Stimulated activated CD4-positive, alpha-beta T cell treated with anti-CD3 and anti-CD28 coated beads, TNF-alpha, amount 100 ng/mL, for 24 hours (primary cell): ENCODE data around the gene SLC2A11.
A peak's percentile ranks its signal among the peaks of the same experiment; 100 is the strongest.
"Not testable (repeated sequence)": the region's sequence is repeated elsewhere in the genome, so short reads cannot be mapped to it uniquely, and the experiment has no call there.

ENCODE experiments used
- DNase-seq, 3 experiments: peaks; one replicate each; pipeline ENCODE4 v3.0.0-alpha.2; 2020; ENCODE audit warnings: low read depth in 3 of 3

The SLC2A11 gene

DNA sequence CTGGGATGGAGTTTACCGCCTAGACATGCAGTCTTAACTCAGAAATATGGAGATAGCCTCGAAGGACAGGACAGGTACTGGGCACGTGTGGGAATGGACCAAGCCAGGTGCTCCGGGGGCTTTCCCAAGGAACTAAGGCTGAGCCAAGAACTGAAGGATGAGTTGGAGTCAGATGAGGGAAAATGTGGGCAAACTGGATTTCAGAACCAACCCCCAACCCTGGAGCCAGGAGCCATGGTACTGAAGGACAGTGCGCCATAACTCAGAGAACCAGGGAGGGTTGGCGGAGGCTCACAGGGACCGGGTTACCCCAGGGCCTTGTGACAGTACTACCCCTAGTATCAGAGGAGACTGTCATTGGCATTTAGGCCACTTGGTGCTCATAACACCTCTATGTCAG, 34.1 kb downstream of the SLC2A11 start:
- no peak for DNase-seq

DNA sequence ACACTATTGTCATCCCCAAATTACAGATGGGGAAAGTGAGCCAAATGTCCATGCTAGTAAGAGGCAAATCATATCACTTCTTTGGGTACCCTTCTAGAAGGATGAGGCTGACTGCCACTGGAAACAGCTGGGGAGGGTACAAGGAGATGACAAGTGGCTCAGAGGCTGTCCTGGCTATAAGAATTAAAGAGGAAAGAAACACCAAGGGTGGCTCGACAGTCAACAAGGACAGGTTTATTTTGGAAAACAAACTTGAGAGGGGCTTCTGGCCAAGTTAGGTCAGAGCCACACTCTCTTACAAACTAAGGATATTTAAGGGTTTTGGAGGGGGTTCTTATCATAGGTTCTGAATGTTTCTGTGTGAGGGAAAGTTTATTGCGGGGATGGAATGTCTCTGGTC, 34.5 kb downstream of the SLC2A11 start:
- DNase-seq = no peak

DNA sequence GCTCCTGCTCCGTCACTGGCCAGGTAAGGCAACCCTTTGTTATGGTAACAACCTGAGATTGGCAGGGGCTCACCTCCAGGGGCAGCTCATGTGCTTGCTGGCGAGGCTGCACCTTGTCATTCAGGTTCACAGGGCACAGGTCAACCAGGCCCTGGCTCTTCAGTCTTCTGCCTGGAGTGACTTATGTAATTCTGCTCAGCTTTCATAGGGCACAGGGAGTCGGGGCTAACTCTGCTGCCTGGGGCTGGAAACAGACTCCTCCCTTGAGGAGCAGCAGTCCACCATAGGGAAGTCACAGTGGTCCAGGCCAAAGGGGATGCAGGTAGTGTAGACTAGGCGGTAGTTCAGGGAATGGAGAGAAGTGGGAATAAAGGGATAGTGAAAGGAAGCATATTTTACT, 35.0 kb downstream of the SLC2A11 start:
- DNase-seq = no peak

DNA sequence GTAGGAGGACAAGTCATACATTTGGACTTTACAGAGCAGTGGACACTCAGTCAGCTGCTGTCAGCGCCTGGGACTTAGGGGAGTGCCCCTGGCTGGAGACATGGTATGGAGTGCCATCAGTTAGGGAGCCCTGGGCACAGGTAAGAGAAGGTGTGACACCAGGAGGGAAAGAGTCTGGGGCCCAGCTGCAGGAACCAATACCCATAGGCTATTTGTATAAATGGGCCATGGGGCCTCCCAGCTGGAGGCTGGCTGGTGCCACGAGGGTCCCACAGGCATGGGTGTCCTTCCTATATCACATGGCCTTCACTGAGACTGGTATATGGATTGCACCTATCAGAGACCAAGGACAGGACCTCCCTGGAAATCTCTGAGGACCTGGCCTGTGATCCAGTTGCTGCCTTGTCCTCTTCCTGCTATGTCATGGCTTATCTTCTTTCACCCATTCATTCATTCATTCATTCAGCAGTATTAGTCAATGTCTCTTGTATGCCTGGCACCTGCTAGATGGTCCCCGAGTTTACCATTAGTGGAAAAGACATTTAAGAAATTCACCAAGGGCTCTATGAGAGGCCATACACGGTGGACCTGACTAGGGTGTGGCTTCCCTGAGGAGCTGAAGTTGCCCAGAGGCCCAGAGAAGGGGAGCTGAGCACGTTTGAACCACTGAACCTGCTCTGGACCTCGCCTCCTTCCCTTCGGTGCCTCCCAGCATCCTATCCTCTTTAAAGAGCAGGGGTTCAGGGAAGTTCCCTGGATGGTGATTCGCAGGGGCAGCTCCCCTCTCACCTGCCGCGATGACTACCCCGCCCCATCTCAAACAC, 35.7 kb downstream of the SLC2A11 start:
- no peak for DNase-seq

DNA sequence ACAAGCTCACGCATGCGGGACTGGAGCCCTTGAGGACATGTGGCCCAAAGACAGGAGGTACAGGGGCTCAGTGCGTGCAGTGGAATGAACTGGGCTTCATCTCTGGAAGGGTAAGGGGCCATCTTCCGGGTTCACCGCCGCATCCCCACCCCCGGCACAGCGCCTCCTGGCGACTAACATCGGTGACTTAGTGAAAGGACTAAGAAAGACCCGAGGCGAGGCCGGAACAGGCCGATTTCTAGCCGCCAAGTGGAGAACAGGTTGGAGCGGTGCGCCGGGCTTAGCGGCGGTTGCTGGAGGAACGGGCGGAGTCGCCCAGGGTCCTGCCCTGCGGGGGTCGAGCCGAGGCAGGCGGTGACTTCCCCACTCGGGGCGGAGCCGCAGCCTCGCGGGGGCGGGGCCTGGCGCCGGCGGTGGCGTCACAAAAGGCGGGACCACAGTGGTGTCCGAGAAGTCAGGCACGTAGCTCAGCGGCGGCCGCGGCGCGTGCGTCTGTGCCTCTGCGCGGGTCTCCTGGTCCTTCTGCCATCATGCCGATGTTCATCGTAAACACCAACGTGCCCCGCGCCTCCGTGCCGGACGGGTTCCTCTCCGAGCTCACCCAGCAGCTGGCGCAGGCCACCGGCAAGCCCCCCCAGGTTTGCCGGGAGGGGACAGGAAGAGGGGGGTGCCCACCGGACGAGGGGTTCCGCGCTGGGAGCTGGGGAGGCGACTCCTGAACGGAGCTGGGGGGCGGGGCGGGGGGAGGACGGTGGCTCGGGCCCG, 36.5 kb downstream of the SLC2A11 start, which contains the start of gene MIF:
Gene MIF, plus strand, starts transcription at position 439 of the 765 bp plus-strand sequence. Its CDS starts 92 bp downstream, at position 531.
- DNase-seq = peak; percentile 93 to 97 (median 97)

DNA sequence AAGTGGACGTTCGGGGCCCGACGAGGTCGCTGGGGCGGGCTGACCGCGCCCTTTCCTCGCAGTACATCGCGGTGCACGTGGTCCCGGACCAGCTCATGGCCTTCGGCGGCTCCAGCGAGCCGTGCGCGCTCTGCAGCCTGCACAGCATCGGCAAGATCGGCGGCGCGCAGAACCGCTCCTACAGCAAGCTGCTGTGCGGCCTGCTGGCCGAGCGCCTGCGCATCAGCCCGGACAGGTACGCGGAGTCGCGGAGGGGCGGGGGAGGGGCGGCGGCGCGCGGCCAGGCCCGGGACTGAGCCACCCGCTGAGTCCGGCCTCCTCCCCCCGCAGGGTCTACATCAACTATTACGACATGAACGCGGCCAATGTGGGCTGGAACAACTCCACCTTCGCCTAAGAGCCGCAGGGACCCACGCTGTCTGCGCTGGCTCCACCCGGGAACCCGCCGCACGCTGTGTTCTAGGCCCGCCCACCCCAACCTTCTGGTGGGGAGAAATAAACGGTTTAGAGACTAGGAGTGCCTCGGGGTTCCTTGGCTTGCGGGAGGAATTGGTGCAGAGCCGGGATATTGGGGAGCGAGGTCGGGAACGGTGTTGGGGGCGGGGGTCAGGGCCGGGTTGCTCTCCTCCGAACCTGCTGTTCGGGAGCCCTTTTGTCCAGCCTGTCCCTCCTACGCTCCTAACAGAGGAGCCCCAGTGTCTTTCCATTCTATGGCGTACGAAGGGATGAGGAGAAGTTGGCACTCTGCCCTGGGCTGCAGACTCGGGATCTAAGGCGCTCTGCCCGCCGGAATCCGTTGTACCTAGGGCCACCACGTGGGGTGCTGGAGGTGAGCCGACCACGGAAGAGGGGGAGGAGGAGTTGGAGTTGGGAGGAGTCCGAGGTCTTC, 37.3 kb downstream of the SLC2A11 start:
- DNase-seq = peak; percentile 36 to 76 (median 55)

DNA sequence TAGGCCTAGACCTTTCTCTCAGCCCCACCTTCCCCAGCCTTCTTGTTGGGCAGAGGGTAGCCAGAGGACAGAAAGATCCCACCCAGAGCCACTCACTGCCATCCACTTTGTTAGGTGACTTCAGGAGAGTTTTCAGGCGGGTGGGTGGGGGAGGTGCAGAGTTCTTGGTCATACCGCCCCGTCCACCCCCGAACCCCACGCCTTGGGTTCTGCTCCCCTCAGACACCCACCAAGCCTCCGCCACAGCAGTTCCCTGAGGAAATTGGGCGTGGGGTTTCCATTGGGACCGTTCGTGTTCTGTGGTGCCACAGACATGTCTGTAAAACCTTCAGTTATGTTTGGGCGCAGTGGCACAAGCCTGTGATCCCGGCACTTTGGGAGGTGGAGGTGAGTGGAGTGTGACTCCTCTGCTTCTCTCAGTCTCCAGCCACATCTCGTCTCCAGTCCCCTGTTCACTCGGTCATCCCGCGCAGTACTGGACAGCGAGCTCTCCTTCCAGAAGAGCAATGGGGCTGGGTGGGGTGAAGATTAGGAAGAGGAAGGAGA, 38.0 kb downstream of the SLC2A11 start:
- no peak for DNase-seq

DNA sequence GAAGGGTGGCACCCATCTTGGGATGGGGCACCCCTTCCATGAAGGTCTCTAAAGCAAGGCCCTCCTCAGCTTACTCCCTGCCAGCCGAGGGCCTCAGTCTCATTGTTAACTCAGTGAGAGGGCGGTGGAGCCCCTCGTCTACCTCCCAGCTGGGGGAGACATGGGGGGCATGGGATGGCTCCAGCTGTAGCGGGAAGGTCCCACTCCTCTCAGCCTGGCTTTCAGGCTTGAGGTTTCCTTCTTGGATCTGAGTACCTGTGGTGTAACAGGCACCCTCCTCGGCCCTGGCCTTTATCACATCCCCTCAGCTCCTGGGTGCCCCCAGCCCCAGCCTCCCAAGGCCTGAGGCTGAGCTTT, 38.5 kb downstream of the SLC2A11 start:
- DNase-seq = no peak

DNA sequence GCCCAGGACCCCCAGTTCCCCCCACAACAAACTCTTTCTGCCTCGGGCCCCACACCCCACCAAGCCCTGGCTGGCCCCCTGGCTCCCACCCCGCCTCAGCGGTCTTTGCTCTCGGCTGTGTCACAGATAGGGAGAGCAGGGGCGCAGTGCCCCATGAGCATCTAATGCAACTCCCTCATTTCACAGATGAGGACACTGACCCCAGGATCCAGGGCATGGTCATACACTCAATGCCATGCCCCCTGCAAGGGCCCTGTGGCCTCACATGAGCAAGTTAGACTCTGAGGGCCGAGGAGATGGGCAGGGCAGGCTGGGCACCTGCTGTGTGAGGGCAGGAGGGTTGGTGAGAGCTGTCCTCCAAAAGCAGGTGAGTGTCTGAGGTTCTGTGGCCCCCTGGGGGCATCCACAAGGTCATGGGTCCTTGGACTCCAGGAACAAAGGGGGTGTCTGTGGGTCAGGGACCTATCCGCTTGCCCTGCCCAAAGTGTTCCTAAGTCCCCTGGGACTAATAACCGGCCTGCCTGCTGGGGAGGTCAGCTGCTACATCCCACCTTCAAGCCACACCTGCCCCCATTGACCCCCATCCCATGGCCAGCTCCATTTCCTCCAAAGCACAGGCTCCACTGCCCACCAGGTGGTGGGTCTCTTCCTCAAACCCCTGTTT, 39.0 kb downstream of the SLC2A11 start:
- no peak for DNase-seq

DNA sequence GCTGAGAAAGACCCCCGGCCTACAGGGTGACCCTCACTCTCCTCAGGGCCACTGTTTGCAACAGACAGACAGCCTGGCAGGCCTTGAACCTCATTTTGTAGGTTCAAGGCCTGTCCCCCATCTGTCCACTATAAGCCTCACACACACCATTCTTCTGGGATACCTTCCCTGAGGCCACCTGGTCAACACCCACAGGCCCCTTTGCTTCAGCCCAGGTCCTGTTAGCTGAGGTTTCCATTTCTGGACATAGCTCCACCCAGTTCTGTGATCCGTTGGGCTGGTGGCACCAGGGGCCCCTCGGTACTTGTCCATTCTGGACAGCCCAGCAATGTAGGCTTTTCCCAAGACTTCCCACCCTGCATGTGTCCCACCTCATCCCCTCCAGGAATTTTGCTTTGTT, 39.6 kb downstream of the SLC2A11 start:
- DNase-seq = no peak

DNA sequence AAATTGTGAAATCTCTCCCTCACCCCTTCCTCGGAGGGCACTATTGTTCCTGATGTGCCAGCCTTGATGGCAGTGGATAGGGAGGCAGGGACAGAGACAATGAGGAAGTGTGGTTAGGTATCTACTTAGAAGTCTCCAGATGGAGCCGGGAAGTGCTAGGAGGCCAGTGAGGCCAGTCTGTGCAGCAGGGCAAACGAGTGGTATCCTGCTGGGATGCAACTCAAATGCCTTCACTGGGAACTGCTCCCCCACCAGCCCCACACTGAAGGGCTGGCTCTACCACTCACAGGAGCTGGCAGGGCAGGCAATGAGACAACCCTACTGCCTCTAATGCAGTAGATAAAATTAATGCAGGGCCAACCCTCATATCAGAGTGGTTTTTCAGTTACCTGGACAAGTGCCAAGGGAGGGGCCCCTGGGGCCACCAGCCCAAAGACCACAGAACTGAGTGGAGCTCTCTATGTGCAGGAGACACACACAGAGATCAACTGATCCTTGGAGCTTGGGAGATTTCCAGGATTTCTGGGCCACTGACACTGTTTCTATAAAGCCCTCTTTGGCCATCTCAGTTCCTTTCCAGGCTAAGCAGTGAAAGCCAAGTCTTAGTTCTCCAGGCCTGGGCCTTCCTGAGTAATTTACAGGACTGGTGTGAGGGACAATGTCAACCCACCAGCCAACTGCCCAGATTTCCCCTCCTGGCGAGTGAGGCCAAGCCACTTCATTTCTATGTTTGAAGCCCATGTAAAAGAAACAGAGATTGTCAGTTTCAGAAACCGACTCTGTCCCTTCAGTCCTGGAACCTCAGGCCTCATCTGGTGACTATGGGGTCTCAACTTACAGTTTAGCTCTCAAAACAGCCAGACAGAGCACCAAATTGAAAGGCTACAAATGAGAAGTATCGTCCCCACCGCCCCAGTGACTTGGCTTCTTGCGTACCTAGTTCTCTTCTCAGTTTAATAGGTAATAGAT, 40.6 kb downstream of the SLC2A11 start:
- no peak for DNase-seq

DNA sequence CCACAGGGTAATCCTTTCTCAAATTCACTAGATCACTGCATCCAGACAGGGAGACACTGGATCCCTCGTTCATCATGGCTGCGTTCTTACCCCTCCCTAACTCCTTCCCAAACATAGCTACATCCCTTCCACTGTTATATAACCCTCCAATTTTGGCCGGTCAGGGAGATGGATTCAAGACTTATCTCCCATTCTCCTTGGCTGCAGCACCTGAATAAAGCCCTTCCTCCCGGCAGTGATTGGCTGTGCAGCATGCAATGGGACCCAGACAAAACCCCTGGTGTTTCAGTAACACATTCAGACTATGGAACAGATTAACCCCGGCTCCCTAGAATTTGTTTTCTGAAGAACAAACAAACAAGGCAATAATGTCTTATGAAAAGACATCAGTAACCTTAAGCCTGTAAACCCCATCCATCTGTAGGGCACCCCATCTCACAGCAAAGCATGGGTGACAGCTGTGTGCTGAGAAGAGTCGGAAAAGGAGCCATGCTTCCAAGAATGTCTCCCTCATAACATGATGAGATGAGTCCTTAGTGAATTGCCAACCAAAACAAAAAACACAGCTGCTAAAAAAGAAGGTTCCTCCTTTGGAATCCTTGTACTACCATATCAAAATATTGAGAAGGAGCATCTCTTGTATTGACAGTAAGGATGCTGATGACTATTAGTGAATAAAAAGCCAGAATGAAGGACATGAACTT, 41.5 kb downstream of the SLC2A11 start:
- no peak for DNase-seq

DNA sequence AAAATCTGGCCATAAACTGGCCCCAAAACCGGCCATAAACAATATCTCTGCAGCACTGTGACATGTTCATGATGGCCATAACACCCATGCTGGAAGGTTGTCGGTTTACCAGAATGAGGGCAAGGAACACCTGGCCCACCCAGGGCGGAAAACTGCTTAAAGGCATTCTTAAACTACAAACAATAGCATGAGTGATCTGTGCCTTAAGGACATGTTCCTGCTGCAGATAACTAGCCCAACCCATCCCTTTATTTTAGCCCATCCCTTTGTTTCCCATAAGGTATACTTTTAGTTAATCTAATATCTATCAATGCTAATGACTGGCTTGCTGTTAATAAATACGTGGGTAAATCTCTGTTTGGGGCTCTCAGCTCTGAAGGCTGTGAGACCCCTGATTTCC, 42.6 kb downstream of the SLC2A11 start:
- DNase-seq = not testable (repeated sequence)

DNA sequence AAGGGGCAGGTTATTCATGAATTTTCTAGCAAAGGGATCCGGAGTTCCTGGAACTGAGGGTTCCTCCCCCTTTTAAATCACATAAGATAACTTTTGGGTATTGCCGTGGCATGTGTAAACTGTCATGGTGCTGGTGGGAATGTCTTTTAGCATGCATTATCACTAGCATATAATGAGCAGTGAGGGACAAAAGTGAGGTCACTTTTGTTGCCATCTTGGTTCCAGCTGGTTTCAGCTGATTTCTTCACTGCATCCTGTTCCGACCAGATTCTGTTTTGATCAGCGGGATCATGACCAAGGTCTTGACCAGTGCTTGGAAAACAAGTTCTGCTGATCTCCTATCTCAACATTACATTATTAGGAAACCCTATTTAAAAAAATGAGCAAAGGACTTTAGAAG, 43.9 kb downstream of the SLC2A11 start:
- no peak for DNase-seq

DNA sequence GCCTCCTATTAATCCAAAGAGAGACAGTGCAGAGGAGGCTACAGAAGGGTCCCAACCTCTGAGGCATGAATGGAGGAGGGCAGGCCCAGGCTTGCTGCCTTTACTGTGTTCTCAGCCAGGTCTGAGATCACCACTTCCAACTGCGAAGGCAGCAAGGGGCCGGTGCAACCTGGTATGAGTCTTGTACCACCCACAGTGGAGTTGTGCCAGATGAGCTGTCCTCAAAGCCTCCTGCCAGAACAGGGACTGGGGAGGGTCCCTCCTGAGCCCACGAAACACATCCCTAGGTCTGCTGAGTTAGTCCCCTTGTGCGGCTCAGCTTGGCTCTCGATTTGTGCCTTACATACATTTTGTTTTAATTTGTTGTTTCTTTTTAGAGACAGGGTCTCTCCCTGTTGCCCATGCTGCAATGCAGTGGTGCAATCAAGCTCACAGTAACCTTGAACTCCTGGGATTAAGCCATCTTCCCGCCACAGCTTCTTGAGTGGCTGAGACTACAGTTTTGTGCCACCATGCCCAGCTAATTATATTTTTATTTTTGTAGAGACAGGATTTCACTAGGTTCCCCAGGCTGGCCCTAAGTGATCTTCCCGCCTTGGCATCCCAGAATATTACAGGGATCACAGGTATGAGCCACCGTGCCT, 45.8 kb downstream of the SLC2A11 start:
- DNase-seq = no peak

DNA sequence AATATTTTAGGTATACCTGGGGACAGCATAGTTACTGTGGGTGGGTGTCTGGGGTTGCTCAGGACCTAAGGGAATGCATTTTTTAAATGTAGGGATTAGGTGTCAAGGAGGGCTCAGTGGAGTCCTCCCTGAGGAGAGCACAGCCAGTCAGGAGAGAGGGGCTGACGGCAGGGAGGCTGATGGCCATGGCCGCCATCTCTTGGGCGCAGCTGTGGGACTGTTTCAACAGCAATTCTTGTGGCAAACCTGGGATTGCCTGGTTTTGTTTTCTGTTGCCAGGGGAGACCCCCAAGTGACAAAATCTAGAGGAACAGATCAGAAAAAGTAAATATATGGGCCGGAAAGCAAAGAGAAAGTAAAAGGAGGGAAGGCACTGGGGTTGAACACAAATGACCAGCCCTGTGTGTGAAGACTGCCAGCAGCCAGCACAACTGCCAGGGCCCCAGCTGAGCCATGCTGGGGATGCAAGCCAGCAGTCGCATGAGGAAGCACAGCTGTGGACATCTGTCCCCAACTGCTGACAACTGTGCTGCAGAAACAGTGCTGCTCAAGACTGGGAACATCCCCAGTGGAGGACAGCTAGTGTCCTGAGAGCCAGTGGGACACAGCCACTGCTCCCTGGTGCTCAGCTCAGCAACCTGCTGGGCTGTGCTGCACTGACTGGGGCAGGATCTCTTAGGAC, 47.0 kb downstream of the SLC2A11 start:
- no peak for DNase-seq

DNA sequence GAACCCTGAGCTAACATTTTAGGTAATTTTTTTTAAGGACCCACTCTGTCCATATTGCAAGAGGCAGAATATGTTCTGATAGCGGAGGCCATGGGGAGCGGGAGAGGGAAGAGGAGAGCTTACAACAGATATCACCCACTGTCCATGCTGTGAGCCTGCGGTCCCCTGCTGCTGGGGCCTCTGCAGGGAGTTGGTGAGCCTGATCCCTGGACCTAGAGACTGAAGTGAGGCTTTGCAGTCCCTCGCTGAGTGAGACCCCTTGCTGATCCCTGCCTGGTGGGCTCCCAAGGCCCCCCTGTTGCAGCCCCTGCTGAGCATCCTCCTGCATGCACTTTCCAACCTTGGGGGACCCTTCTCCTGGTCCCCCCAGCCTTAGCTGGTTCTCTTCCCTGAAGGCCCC, 49.0 kb downstream of the SLC2A11 start:
- no peak for DNase-seq

DNA sequence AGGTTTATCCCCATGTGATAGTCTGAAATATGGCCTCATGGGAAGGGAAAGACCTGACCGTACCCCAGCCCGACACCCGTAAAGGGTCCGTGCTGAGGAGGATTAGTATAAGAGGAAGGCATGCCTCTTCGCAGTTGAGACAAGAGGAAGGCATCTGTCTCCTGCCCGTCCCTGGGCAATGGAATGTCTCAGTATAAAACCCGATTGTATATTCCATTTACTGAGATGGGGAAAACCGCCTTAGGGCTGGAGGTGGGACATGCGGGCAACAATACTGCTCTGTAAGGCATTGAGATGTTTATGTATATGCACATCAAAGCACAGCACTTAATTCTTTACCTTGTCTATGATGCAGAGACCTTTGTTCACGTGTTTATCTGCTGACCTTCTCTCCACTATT, 49.7 kb downstream of the SLC2A11 start:
- DNase-seq = not testable (repeated sequence)
